ENCODE results near the gene TMEM225B. TPM values are rescaled to one million over a fixed set of nuclear protein-coding genes. Genes with fewer than 3 reads are reported as not detected.

The TMEM225B gene
- total and polyA plus RNA-seq, 2 of the 4 experiments (the other 2 are of a cell fraction): 0.32 to 0.54 TPM

GRCh38 chr7:99638731-99639130 is 40.7 kb downstream of the TMEM225B start:
- no peaks in the 10 kb centered on the region for H3K79me1 ChIP-seq (ENCODE audit: low read depth in 1 of 2, low read length in 2 of 2)
- WGBS, 2 experiments (ENCODE audit: extremely low coverage in 2 of 2, insufficient read length in 1 of 2): 100% methylated on average over 11 of the region's 23 CpGs; no CpG with 5 or more reads in 1 of the 2 experiments
- H3K4me1 ChIP-seq (ENCODE audit: control insufficient read depth, insufficient read depth, low read length): no peaks in the 10 kb centered on the region
- H3K4me3 ChIP-seq (ENCODE audit: insufficient read depth, low read depth, low read length): no peak overlapping the region
- H2BK15ac ChIP-seq (ENCODE audit: low read depth, low read length): no peak overlapping the region
- dilution Hi-C loops (cut with HindIII; ENCODE audit: low sequenced_read_pairs, unreplicated experiment) (no loop called here), intact Hi-C loops (cut with micrococcal nuclease) (loop anchor here (10.0 kb wide), 1 partner anchor 256 kb away; no protein-coding TSS in a partner anchor), in situ Hi-C loops (cut with MboI; ENCODE audit: low sequenced_read_pairs) (no loop called here)
- H3K9me3 ChIP-seq (ENCODE audit: control insufficient read depth, insufficient read depth, low read length): no peaks in the 10 kb centered on the region
- H3K56ac ChIP-seq (ENCODE audit: extremely low read depth, insufficient read depth, low read length): no peak overlapping the region
- no peak overlapping the region for H3K18ac ChIP-seq (ENCODE audit: low read depth, low read length)
- H2BK5ac ChIP-seq (ENCODE audit: low read depth, low read length, poor library complexity, severe bottlenecking): no peak overlapping the region
- H3K27me3 ChIP-seq (ENCODE audit: control insufficient read depth, insufficient read depth, low read length): no peaks in the 10 kb centered on the region
- CTCF ChIA-PET: no interaction called here
- no peak overlapping the region for H3K23ac ChIP-seq (ENCODE audit: low read depth, low read length)
- BruUV-seq (replicated peaks): no TSS peak
- H2BK20ac ChIP-seq (ENCODE audit: low read depth, low read length): no peak overlapping the region
- DNase-seq: no peak
- POLR2A ChIA-PET (ENCODE audit: unreplicated experiment): no interaction called here
- no peak overlapping the region for H4K8ac ChIP-seq (ENCODE audit: low read depth in 2 of 2, low read length in 2 of 2)
- H3K9ac ChIP-seq (ENCODE audit: low read depth, low read length): no peak overlapping the region
- no peak overlapping the region for H3K14ac ChIP-seq (replicated peaks; ENCODE audit: low read depth, low read length)
- no peak overlapping the region for H2AK5ac ChIP-seq (ENCODE audit: low read depth, low read length)
- H2AFZ ChIP-seq (replicated peaks; ENCODE audit: low read length, poor library complexity): no peak overlapping the region
- H4K5ac ChIP-seq (ENCODE audit: low read depth, low read length): no peak overlapping the region
- no peaks in the 10 kb centered on the region for H4K20me1 ChIP-seq (ENCODE audit: insufficient read depth, low read length)
- no peak overlapping the region for H4K91ac ChIP-seq (ENCODE audit: insufficient read depth, low read depth, low read length)
- TF ChIP-seq MAFK (IDR thresholded peaks at IDR 0.05; ENCODE audit: low read depth, low read length): no peak
- TF ChIP-seq RFX5 (IDR thresholded peaks at IDR 0.05; ENCODE audit: low read depth, low read length): no peak
- no peak for TF ChIP-seq MXI1 (IDR thresholded peaks at IDR 0.05; ENCODE audit: borderline replicate concordance, low read depth, low read length)
- no peak for TF ChIP-seq MAZ (IDR thresholded peaks at IDR 0.05; ENCODE audit: borderline replicate concordance, low read depth, low read length)
- TF ChIP-seq SMC3 (IDR thresholded peaks at IDR 0.05; ENCODE audit: low read depth, low read length): no peak
- TF ChIP-seq BHLHE40 (IDR thresholded peaks at IDR 0.05; ENCODE audit: low read depth, low read length): no peak
- no peak for TF ChIP-seq FOS (IDR thresholded peaks at IDR 0.05; ENCODE audit: low read depth, low read length)
- no peak for TF ChIP-seq CTCF (conservative IDR thresholded peaks at IDR 0.05; ENCODE audit: low read depth, low read length)
- TF ChIP-seq POLR2A (IDR thresholded peaks at IDR 0.05; ENCODE audit: low read depth, low read length): no peak
- no peak for TF ChIP-seq RAD21 (IDR thresholded peaks at IDR 0.05; ENCODE audit: low read length)
- no peak for TF ChIP-seq USF2 (IDR thresholded peaks at IDR 0.05; ENCODE audit: low read depth, low read length)
- TF ChIP-seq CHD1 (IDR thresholded peaks at IDR 0.05; ENCODE audit: low read depth, low read length): no peak
- no peak for TF ChIP-seq NFE2L2 (IDR thresholded peaks at IDR 0.05; ENCODE audit: low read depth, low read length)
- no peak for TF ChIP-seq CEBPB (IDR thresholded peaks at IDR 0.05; ENCODE audit: low read depth, low read length)
- no peak for TF ChIP-seq ELK1 (IDR thresholded peaks at IDR 0.05; ENCODE audit: borderline replicate concordance, low read depth, low read length)
- TF ChIP-seq RCOR1 (IDR thresholded peaks at IDR 0.05; ENCODE audit: insufficient replicate concordance, low read length): no peak
- no peak overlapping the region for H2BK120ac ChIP-seq (ENCODE audit: low read depth, low read length)
- H3K36me3 ChIP-seq (ENCODE audit: control insufficient read depth, insufficient read depth, low read length): 0 out of 2 replicates have a peak, but pooled peaks cover 2% of the 10 kb centered on the region
- no peak overlapping the region for H3K27ac ChIP-seq (ENCODE audit: insufficient read depth, low read length)
- H3K9me1 ChIP-seq (ENCODE audit: insufficient read depth, low read length): no peaks in the 10 kb centered on the region; the same call in 1 of the 2 replicates
- ATAC-seq (ENCODE audit: low read depth): no peak
- H2AK9ac ChIP-seq (replicated peaks; ENCODE audit: low read depth, low read length, poor library complexity): no peak overlapping the region
- no peak overlapping the region for H3K4me2 ChIP-seq (ENCODE audit: low read depth, low read length)
- no peak overlapping the region for H3K4ac ChIP-seq (ENCODE audit: low read depth, low read length)

All from IMR-90 (cell line).